Measurements from ENCODE around the gene CDK14. TPM values are rescaled to one million over a fixed set of nuclear protein-coding genes. Genes with fewer than 3 reads are reported as not detected.

The CDK14 gene
- total and polyA plus RNA-seq, 2 donors (not counting 1 experiment from before 2014, with no cell fraction given) = 23.6 to 41.1 TPM

DNA sequence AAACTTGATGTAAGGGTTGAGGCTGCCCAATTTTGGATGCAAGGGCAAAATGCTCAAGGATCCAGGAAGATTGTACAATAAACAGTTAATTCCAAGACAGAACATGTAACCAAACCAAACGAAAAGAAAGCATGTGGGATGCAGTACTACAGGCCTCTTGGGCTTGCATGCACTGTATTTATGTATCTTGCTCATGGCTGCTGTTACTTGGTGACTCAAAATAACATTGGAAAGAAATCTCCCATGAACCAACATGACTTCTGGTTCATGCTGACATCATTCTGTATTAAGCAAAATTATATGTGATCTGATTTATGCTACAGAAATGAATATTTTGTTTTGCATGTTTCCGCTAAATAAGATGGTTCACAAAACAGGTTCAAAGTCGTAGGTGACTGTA is 602.2 kb downstream of the CDK14 start:
- Histone ChIP-seq H3K9ac (ENCODE audit: insufficient read depth, low read length) (no peak overlapping the region), H3K27me3 (ENCODE audit: control insufficient read depth, insufficient read depth, low read length) (no peaks in the 10 kb centered on the region), H3K36me3 (ENCODE audit: control insufficient read depth, insufficient read depth, low read length) (no peaks in the 10 kb centered on the region), H2AFZ (ENCODE audit: low read length) (no peak overlapping the region), H3K79me2 (ENCODE audit: control insufficient read depth, insufficient read depth, low read length) (no peaks in the 10 kb centered on the region), H3K27ac (ENCODE audit: insufficient read depth, low read length) (no peak overlapping the region), H3K9me3 (ENCODE audit: control insufficient read depth, insufficient read depth, low read depth, low read length) (no peaks in the 10 kb centered on the region), H3K4me1 (ENCODE audit: control insufficient read depth, extremely low read depth, insufficient read depth, low read length) (no peaks in the 10 kb centered on the region), H4K20me1 (ENCODE audit: control insufficient read depth, extremely low read depth, insufficient read depth, low read length) (no peaks in the 10 kb centered on the region), H3K4me2 (ENCODE audit: extremely low read depth, insufficient read depth, low read length) (no peak overlapping the region), H3K4me3 (replicated peaks in 1 of 4; ENCODE audit: control extremely low read depth in 1 of 4, insufficient read depth in 1 of 4, low read depth in 3 of 4, low read length in 4 of 4) (no peak overlapping the region)
- DNase-seq (ENCODE audit: low read depth in 2 of 2) = peak in 1 of 2 donors; percentile 16
- TF ChIP-seq, protein P1, sequence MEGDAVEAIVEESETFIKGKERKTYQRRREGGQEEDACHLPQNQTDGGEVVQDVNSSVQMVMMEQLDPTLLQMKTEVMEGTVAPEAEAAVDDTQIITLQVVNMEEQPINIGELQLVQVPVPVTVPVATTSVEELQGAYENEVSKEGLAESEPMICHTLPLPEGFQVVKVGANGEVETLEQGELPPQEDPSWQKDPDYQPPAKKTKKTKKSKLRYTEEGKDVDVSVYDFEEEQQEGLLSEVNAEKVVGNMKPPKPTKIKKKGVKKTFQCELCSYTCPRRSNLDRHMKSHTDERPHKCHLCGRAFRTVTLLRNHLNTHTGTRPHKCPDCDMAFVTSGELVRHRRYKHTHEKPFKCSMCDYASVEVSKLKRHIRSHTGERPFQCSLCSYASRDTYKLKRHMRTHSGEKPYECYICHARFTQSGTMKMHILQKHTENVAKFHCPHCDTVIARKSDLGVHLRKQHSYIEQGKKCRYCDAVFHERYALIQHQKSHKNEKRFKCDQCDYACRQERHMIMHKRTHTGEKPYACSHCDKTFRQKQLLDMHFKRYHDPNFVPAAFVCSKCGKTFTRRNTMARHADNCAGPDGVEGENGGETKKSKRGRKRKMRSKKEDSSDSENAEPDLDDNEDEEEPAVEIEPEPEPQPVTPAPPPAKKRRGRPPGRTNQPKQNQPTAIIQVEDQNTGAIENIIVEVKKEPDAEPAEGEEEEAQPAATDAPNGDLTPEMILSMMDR (conservative IDR thresholded peaks at IDR 0.05 in 1 of 2, IDR thresholded peaks at IDR 0.05 in 1 of 2; ENCODE audit: low read depth in 1 of 2, low read length in 2 of 2) = no peak
- no peak for TF ChIP-seq EZH2 (IDR thresholded peaks at IDR 0.05; ENCODE audit: low read length, missing control alignments)

DNA sequence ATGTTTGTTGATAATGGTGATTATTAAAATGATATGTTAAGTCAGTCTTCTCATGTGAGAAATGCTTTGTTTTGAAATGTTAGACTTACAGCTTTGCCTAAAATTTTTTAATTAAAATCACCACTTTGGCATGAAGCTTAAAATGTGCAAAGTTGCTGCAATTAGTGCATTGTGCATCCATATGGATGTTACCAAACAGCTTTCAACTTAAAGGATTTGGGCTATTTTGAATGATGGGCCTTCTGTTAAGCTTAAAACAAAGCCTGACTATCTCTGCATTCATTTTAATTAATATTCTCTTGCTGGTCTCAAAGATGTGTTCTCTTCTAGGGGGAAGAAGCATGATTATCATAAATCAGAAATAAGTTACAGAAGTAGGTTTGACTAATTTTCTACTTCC is 603.5 kb downstream of the CDK14 start:
- H3K9me3 ChIP-seq (ENCODE audit: control insufficient read depth, insufficient read depth, low read depth, low read length) = no peaks in the 10 kb centered on the region
- no peak overlapping the region for H2AFZ ChIP-seq (ENCODE audit: low read length)
- no peak overlapping the region for H3K9ac ChIP-seq (ENCODE audit: insufficient read depth, low read length)
- no peak for DNase-seq (ENCODE audit: low read depth in 2 of 2)
- no peaks in the 10 kb centered on the region for H4K20me1 ChIP-seq (ENCODE audit: control insufficient read depth, extremely low read depth, insufficient read depth, low read length)
- no peaks in the 10 kb centered on the region for H3K4me1 ChIP-seq (ENCODE audit: control insufficient read depth, extremely low read depth, insufficient read depth, low read length)
- no peak overlapping the region for H3K27ac ChIP-seq (ENCODE audit: insufficient read depth, low read length)
- no peaks in the 10 kb centered on the region for H3K36me3 ChIP-seq (ENCODE audit: control insufficient read depth, insufficient read depth, low read length)
- H3K4me2 ChIP-seq (ENCODE audit: extremely low read depth, insufficient read depth, low read length) = no peak overlapping the region
- no peaks in the 10 kb centered on the region for H3K27me3 ChIP-seq (ENCODE audit: control insufficient read depth, insufficient read depth, low read length)
- H3K4me3 ChIP-seq (replicated peaks in 1 of 4; ENCODE audit: control extremely low read depth in 1 of 4, insufficient read depth in 1 of 4, low read depth in 3 of 4, low read length in 4 of 4) = no peak overlapping the region
- no peaks in the 10 kb centered on the region for H3K79me2 ChIP-seq (ENCODE audit: control insufficient read depth, insufficient read depth, low read length)
- TF ChIP-seq EZH2 (IDR thresholded peaks at IDR 0.05; ENCODE audit: low read length, missing control alignments) = no peak
- TF ChIP-seq, protein P1 (conservative IDR thresholded peaks at IDR 0.05 in 1 of 2, IDR thresholded peaks at IDR 0.05 in 1 of 2; ENCODE audit: low read depth in 1 of 2, low read length in 2 of 2) = no peak

DNA sequence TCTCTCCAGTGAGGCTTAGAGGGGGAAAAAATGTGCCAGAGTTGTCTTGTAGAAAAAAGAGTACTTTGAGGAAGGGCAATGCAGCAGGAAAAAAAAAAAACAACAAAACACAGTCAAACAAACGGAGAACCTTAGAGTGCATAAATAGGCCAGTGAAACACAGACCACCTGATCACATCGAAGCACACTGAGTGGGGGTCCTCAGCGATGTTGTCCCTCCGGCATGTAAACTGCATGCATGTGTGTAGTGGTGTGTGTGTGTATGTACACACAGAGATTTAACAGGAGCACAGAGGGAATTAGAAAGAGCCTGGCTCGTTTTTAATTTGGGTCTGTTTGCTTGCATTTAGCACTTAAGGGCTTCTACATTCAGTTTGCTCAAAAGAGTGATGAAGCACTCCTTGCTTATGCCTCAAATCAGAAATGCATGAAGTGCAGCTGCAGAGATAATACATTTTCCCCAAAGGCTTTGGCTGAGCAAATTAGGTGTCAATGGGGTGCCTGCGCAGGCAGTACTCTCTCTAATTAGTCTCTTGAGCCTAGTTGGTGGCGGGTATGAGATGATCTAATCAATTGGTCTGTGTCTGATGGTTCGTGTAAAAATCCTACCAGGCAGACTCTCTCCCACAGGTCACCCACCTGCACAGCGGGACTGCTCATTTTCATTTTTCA is 605.5 kb downstream of the CDK14 start:
- Histone ChIP-seq H3K4me3 (replicated peaks in 1 of 4; ENCODE audit: control extremely low read depth in 1 of 4, insufficient read depth in 1 of 4, low read depth in 3 of 4, low read length in 4 of 4) (no peak overlapping the region), H4K20me1 (ENCODE audit: control insufficient read depth, extremely low read depth, insufficient read depth, low read length) (no peaks in the 10 kb centered on the region), H3K9ac (ENCODE audit: insufficient read depth, low read length) (no peak overlapping the region), H3K27me3 (ENCODE audit: control insufficient read depth, insufficient read depth, low read length) (no peaks in the 10 kb centered on the region), H3K27ac (ENCODE audit: insufficient read depth, low read length) (no peak overlapping the region), H3K79me2 (ENCODE audit: control insufficient read depth, insufficient read depth, low read length) (no peaks in the 10 kb centered on the region), H3K4me2 (ENCODE audit: extremely low read depth, insufficient read depth, low read length) (no peak overlapping the region), H3K4me1 (ENCODE audit: control insufficient read depth, extremely low read depth, insufficient read depth, low read length) (no peaks in the 10 kb centered on the region), H3K9me3 (ENCODE audit: control insufficient read depth, insufficient read depth, low read depth, low read length) (no peaks in the 10 kb centered on the region), H3K36me3 (ENCODE audit: control insufficient read depth, insufficient read depth, low read length) (no peaks in the 10 kb centered on the region), H2AFZ (ENCODE audit: low read length) (no peak overlapping the region)
- no peak for DNase-seq (ENCODE audit: low read depth in 2 of 2)
- TF ChIP-seq EZH2 (IDR thresholded peaks at IDR 0.05; ENCODE audit: low read length, missing control alignments) = no peak
- TF ChIP-seq, protein P1 (conservative IDR thresholded peaks at IDR 0.05 in 1 of 2, IDR thresholded peaks at IDR 0.05 in 1 of 2; ENCODE audit: low read depth in 1 of 2, low read length in 2 of 2) = no peak

Measured in fibroblast of lung (primary cell).